ENCODE data around the gene IP6K3.

DNA sequence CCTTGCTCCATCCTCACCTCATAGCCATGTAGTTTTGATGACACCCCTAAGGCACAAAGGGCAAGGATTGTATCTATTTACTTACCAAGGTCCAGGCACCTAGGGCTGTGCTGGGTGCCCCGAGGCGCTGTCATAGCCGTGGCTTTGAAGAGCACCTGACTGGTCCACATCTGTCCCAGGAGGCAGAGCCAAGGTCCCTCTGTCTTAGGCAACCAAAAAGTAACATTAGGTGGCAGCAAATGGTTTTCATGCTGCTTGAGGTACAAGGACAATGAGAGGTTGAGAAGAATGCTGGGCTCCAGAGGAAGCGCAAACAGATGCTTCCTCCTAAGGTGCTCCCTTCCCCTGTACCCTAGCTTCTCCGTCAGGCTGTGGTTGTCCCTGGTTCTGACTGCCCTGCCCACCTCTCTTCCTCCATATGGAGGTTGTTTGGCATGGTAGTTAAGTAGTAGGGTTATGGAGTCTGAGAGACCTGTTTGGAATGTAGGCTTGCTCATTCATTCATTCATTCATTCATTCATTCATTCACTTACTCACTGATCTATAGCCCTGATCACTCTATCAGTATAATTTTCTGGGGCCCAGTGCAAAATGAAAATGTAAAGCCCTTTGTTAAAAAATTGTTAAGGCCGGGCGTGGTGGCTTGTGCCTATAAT is 32.2 kb downstream of the IP6K3 start:
- TF ChIP-seq, protein P1, sequence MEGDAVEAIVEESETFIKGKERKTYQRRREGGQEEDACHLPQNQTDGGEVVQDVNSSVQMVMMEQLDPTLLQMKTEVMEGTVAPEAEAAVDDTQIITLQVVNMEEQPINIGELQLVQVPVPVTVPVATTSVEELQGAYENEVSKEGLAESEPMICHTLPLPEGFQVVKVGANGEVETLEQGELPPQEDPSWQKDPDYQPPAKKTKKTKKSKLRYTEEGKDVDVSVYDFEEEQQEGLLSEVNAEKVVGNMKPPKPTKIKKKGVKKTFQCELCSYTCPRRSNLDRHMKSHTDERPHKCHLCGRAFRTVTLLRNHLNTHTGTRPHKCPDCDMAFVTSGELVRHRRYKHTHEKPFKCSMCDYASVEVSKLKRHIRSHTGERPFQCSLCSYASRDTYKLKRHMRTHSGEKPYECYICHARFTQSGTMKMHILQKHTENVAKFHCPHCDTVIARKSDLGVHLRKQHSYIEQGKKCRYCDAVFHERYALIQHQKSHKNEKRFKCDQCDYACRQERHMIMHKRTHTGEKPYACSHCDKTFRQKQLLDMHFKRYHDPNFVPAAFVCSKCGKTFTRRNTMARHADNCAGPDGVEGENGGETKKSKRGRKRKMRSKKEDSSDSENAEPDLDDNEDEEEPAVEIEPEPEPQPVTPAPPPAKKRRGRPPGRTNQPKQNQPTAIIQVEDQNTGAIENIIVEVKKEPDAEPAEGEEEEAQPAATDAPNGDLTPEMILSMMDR (IDR thresholded peaks at IDR 0.05): no peak
- TF ChIP-seq POLR2AphosphoS5 (IDR thresholded peaks at IDR 0.05; ENCODE audit: insufficient read depth in 1 of 2, low read depth in 1 of 2): no peak

Data from vagina (tissue), 2 donors.